Endothelial cell of umbilical vein (primary cell): ENCODE results near the gene KCNE3. TPM values are rescaled to one million over a fixed set of nuclear protein-coding genes. Genes with fewer than 3 reads are reported as not detected.

ENCODE experiments used
- BruUV-seq: library from RNA; stranded (reverse); fragments of 400-500 nt; replicated peaks from 2 replicates; lab custom pipeline; 2021; lab: Mats Ljungman, UMichigan
- CTCF ChIA-PET: fragments of 300-600, 350-600 bp; sonication (Branson Sonifier 250); formaldehyde crosslinking; loops from one replicate; lab custom pipeline; 2021; ENCODE audit warnings: antibody characterized with exemption, inconsistent platforms; lab: Charles Lee
- POLR2A ChIA-PET: fragments of 300-600, 350-600 bp; sonication (Branson Sonifier 250); formaldehyde crosslinking; loops from one replicate; lab custom pipeline; 2021; ENCODE audit warnings: antibody characterized with exemption, inconsistent platforms; lab: Charles Lee
- DNase-seq: peaks from one replicate; pipeline ENCODE4 v3.0.0-alpha.2; 2011; ENCODE audit warnings: low read depth, low spot score
- FAIRE-seq: peaks from 2 replicates; lab custom pipeline; 2011; peaks lifted over from hg19 to GRCh38; lab: Jason Lieb, UNC
- H2AFZ ChIP-seq: 2 replicates; pipeline ENCODE4 v1.6.0; 2012; ENCODE audit warnings: low read depth, low read length, control low read depth, inconsistent platforms
- H3K27ac ChIP-seq: 2 replicates; pipeline ENCODE4 v1.5.1; 2011; ENCODE audit warnings: low read depth, mild to moderate bottlenecking, control low read depth, low read length, moderate library complexity; ENCODE audit not compliant: insufficient read depth
- H3K27me3 ChIP-seq, 2 experiments: 2 replicates each; pipeline versions ENCODE4 v1.6.0 to v1.6.1; 2011; ENCODE audit warnings: low read length in 2 of 2, mixed read lengths in 1 of 2; ENCODE audit not compliant: control insufficient read depth in 2 of 2, insufficient read depth in 2 of 2
- H3K36me3 ChIP-seq, 2 experiments: 2 replicates in 1 of 2; 3 replicates in 1 of 2; pipeline ENCODE4 v1.5.1; 2011; ENCODE audit warnings: low read length in 2 of 2, mild to moderate bottlenecking in 1 of 2, moderate library complexity in 1 of 2; ENCODE audit not compliant: control insufficient read depth in 2 of 2, insufficient read depth in 2 of 2; ENCODE audit errors: extremely low read depth in 1 of 2
- H3K4me1 ChIP-seq: 3 replicates; pipeline ENCODE4 v1.5.1; 2011; ENCODE audit warnings: mild to moderate bottlenecking, low read length; ENCODE audit not compliant: control insufficient read depth, insufficient read depth; ENCODE audit errors: extremely low read depth
- H3K4me2 ChIP-seq: 2 replicates; pipeline ENCODE4 v1.6.1; 2011; ENCODE audit warnings: low read length, control low read depth, mixed read lengths; ENCODE audit not compliant: insufficient read depth
- H3K4me3 ChIP-seq, 3 experiments: fragments of 200-600 bp in 1 of 3; sonication (generic), shearing (Covaris generic) in 1 of 3; replicated peaks in 1 of 3; 2 replicates each; pipeline ENCODE4 v1.5.1; 2011 to 2016; ENCODE audit warnings: control low read depth in 3 of 3, low read length in 3 of 3, mild to moderate bottlenecking in 2 of 3, inconsistent platforms in 1 of 3, low read depth in 1 of 3, moderate library complexity in 1 of 3; ENCODE audit not compliant: insufficient read depth in 1 of 3
- H3K79me2 ChIP-seq: 2 replicates; pipeline ENCODE4 v1.6.0; 2012; ENCODE audit warnings: low read length, inconsistent platforms; ENCODE audit not compliant: control insufficient read depth, insufficient read depth
- H3K9ac ChIP-seq: replicated peaks from 2 replicates; pipeline ENCODE3; 2011; ENCODE audit warnings: low read length, control low read depth; ENCODE audit not compliant: insufficient read depth; ENCODE audit errors: extremely low read depth
- H3K9me1 ChIP-seq: replicated peaks from 3 replicates; pipeline ENCODE4 v1.6.0; 2011; ENCODE audit warnings: mild to moderate bottlenecking, low read length; ENCODE audit not compliant: control insufficient read depth, insufficient read depth; ENCODE audit errors: extremely low read depth
- H3K9me3 ChIP-seq: replicated peaks from 2 replicates; pipeline ENCODE4 v1.5.1; 2012; ENCODE audit warnings: low read length, inconsistent platforms; ENCODE audit not compliant: control insufficient read depth, insufficient read depth
- H4K20me1 ChIP-seq: replicated peaks from 2 replicates; pipeline ENCODE3; 2011; ENCODE audit warnings: mild to moderate bottlenecking, low read length; ENCODE audit not compliant: control insufficient read depth, insufficient read depth; ENCODE audit errors: extremely low read depth
- EZH2 ChIP-seq: IDR thresholded peaks from 2 replicates; pipeline ENCODE4 v1.6.1; 2012; ENCODE audit warnings: borderline replicate concordance, low read depth, mild to moderate bottlenecking, moderate library complexity, low read length, inconsistent platforms; ENCODE audit not compliant: severe bottlenecking
- FOS ChIP-seq: IDR thresholded peaks from 2 replicates; pipeline ENCODE4 v1.6.1; 2011; ENCODE audit warnings: mild to moderate bottlenecking, low read length, moderate library complexity, borderline replicate concordance; ENCODE audit not compliant: insufficient read depth
- GATA2 ChIP-seq: IDR thresholded peaks from 2 replicates; pipeline ENCODE4 v1.7.0; 2011; ENCODE audit warnings: low read depth, mild to moderate bottlenecking, moderate library complexity, mixed read lengths, low read length; ENCODE audit not compliant: insufficient read length, insufficient read depth
- JUN ChIP-seq: IDR thresholded peaks from 2 replicates; pipeline ENCODE4 v1.6.1; 2011; ENCODE audit warnings: borderline replicate concordance, low read depth; ENCODE audit not compliant: insufficient read length, insufficient read depth
- MYC ChIP-seq: IDR thresholded peaks from one replicate; pipeline ENCODE4 v1.6.1; 2011; ENCODE audit warnings: mild to moderate bottlenecking, low read depth, low read length
- POLR2A ChIP-seq: IDR thresholded peaks from 2 replicates; pipeline ENCODE4 v1.6.1; 2012; ENCODE audit warnings: low read depth, mild to moderate bottlenecking, control low read depth, low read length
- POLR2AphosphoS5 ChIP-seq: IDR thresholded peaks from 2 replicates; pipeline ENCODE4 v1.6.1; 2012; ENCODE audit warnings: low read depth, mild to moderate bottlenecking, control low read depth, low read length, moderate library complexity; ENCODE audit not compliant: insufficient read depth
- dilution Hi-C: fragments of 300-500 bp; cut with MboI; formaldehyde crosslinking; loops from one replicate; pipeline ENCODE4 v1.15.0; 2019; ENCODE audit warnings: low sequenced_read_pairs; ENCODE audit not compliant: extremely low pct_ligation_motif_present
- intact Hi-C: fragments of 100-400 bp; cut with micrococcal nuclease; formaldehyde crosslinking; loops from one replicate; pipeline ENCODE4 v1.10.0; 2022
- polyA plus RNA-seq, 4 experiments: library from polyadenylated mRNA; depleted of rRNA in 3 of 4; stranded (reverse) in 3 of 4; unstranded in 1 of 4; fragments of >200 nt; gene quantifications; 2 replicates each; pipeline versions ENCODE4 v1.2.1 to v1.2.3, GENCODE V29; 2011 to 2012; ENCODE audit warnings: missing spikeins in 1 of 4
- total RNA-seq: library from RNA; stranded (reverse); gene quantifications from 2 replicates; pipeline ENCODE4 v1.2.3, GENCODE V29; 2021
- TF ChIP-seq, protein P1 (sequence below), 2 donors: IDR thresholded peaks; 1 replicate in 1 of 2; 2 replicates in 1 of 2; pipeline ENCODE4 v1.5.1; 2011; ENCODE audit warnings: low read length in 2 of 2, mild to moderate bottlenecking in 2 of 2, moderate library complexity in 2 of 2, control low read depth in 1 of 2, inconsistent platforms in 1 of 2, low read depth in 1 of 2; ENCODE audit not compliant: insufficient read depth in 1 of 2; ENCODE audit errors: extremely low read depth in 1 of 2
- TF ChIP-seq, protein P2 (sequence below): IDR thresholded peaks from 2 replicates; pipeline ENCODE4 v1.6.1; 2011; ENCODE audit not compliant: insufficient read depth, insufficient read length

Gene KCNE3
- total and polyA plus RNA-seq, 2 donors (not counting 3 experiments of a cell fraction or from before 2014, with no cell fraction given) = 0.97 to 2.2 TPM

DNA sequence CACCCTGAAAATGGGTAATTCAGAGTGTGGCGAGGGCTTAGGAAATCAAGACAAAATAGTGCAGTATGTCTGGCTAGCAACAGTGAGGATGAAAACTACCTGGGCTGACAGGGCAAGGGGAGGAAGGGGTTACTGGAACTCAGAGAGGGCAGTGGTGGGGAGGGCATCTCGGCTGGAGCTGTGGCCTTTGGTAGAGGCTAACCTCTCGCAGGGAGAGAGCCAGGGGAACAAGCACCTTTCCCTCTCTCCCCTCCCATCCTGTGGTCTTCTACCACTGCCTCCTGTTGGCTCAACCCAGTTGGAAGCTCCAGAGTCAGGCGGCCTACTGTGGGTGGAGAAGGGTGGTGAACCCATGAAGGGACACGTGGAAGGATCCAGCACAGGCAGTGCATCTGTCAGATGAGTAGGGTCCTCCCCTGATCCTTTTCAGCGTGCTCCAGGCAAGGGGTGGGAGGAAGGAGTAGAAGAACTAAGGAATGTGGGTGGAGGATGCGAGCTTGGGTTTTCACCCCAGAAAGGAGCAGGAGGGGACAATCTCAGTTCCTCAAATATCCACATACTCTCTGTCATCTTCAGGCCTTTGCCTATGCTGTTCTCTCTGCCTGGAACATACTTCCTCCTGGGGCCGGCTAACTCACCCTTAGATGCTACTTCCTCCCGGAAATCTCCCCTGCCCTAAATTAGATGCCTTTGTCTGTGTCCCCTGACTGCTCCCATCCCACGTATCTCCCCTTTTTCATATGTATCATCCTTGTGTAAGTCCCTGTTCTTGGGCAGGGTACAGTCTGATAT lies 6.2 kb upstream of the KCNE3 start:
- Histone ChIP-seq H3K27ac (no peak overlapping the region), H4K20me1 (no peaks in the 10 kb centered on the region), H3K9ac (no peak overlapping the region), H3K9me1 (no peaks in the 10 kb centered on the region), H3K36me3 (no peaks in the 10 kb centered on the region), H2AFZ (no peak overlapping the region), H3K79me2 (no peaks in the 10 kb centered on the region), H3K4me2 (no peak overlapping the region), H3K4me3 (no peak overlapping the region), H3K27me3 (peaks cover 0 to 6% of the 10 kb centered on the region in 2 experiments), H3K9me3 (no peaks in the 10 kb centered on the region), H3K4me1 (peaks cover 3% of the 10 kb centered on the region)
- TF ChIP-seq, protein P1, sequence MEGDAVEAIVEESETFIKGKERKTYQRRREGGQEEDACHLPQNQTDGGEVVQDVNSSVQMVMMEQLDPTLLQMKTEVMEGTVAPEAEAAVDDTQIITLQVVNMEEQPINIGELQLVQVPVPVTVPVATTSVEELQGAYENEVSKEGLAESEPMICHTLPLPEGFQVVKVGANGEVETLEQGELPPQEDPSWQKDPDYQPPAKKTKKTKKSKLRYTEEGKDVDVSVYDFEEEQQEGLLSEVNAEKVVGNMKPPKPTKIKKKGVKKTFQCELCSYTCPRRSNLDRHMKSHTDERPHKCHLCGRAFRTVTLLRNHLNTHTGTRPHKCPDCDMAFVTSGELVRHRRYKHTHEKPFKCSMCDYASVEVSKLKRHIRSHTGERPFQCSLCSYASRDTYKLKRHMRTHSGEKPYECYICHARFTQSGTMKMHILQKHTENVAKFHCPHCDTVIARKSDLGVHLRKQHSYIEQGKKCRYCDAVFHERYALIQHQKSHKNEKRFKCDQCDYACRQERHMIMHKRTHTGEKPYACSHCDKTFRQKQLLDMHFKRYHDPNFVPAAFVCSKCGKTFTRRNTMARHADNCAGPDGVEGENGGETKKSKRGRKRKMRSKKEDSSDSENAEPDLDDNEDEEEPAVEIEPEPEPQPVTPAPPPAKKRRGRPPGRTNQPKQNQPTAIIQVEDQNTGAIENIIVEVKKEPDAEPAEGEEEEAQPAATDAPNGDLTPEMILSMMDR (IDR thresholded peaks at IDR 0.05; ENCODE audit: extremely low read depth in 1 of 2, insufficient read depth in 1 of 2, low read depth in 1 of 2, low read length in 2 of 2) = no peak
- TF ChIP-seq JUN = no peak
- no peak for TF ChIP-seq EZH2
- no peak for TF ChIP-seq GATA2
- no peak for TF ChIP-seq POLR2AphosphoS5
- no peak for TF ChIP-seq POLR2A
- no peak for TF ChIP-seq MYC
- TF ChIP-seq, protein P2, sequence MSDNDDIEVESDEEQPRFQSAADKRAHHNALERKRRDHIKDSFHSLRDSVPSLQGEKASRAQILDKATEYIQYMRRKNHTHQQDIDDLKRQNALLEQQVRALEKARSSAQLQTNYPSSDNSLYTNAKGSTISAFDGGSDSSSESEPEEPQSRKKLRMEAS = no peak
- TF ChIP-seq FOS = no peak
- dilution Hi-C loops = loop anchor here (10.0 kb wide), 1 partner anchor 401 kb away; no protein-coding TSS in a partner anchor
- intact Hi-C loops = no loop called here
- DNase-seq = no peak
- no TSS peak for BruUV-seq
- CTCF ChIA-PET = interaction anchor here (1.0 to 1.4 kb wide), 2 partner anchors 12 to 24 kb away, joined by 3 read pairs; no protein-coding TSS in a partner anchor
- POLR2A ChIA-PET = no interaction called here
- no peak for FAIRE-seq
